Measurements from ENCODE around the gene ERG28.

DNA sequence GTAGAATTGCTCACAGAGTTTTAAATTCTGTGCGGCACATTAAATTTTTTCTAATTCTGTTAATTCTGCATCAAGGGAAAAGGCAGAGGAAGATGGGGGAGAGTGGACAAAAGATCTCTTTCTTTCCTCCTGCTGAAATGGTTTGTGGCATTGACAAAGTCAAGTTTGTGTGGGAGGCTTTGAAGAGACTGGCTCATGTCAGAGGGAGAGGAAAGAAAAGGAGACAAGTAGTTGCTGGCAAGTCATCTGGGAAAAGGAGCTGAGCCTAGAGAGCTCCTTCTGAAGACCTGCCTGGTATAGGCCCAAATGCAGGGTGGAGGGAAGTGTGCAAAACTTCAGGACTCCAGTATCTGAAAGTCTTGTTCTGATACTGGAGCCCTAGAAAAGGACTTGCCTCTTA lies 36.7 kb upstream of the ERG28 start:
- TF ChIP-seq, protein P1, sequence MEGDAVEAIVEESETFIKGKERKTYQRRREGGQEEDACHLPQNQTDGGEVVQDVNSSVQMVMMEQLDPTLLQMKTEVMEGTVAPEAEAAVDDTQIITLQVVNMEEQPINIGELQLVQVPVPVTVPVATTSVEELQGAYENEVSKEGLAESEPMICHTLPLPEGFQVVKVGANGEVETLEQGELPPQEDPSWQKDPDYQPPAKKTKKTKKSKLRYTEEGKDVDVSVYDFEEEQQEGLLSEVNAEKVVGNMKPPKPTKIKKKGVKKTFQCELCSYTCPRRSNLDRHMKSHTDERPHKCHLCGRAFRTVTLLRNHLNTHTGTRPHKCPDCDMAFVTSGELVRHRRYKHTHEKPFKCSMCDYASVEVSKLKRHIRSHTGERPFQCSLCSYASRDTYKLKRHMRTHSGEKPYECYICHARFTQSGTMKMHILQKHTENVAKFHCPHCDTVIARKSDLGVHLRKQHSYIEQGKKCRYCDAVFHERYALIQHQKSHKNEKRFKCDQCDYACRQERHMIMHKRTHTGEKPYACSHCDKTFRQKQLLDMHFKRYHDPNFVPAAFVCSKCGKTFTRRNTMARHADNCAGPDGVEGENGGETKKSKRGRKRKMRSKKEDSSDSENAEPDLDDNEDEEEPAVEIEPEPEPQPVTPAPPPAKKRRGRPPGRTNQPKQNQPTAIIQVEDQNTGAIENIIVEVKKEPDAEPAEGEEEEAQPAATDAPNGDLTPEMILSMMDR (conservative IDR thresholded peaks at IDR 0.05; ENCODE audit: low read depth, low read length), result no peak
- no peak for TF ChIP-seq EZH2 (IDR thresholded peaks at IDR 0.05; ENCODE audit: borderline replicate concordance, low read depth, low read length, poor library complexity, severe bottlenecking)

All from A673 (cell line).